NT2/D1 (cell line): ENCODE data around the gene HCN2.

Experiments
- DNase-seq: peaks from one replicate; pipeline ENCODE4 v3.0.0-alpha.2; 2011; ENCODE audit warnings: low read depth, low spot score
- H3K27me3 ChIP-seq: 2 replicates; pipeline ENCODE4 v1.6.0; 2011; ENCODE audit warnings: mild to moderate bottlenecking; ENCODE audit not compliant: insufficient read length, insufficient read depth
- H3K36me3 ChIP-seq: 2 replicates; pipeline ENCODE4 v1.6.1; 2011; ENCODE audit warnings: mild to moderate bottlenecking, low read length, mixed read lengths; ENCODE audit not compliant: insufficient read depth, insufficient read length
- H3K4me1 ChIP-seq: 2 replicates; pipeline ENCODE4 v1.5.1; 2011; ENCODE audit not compliant: insufficient read depth, insufficient read length
- H3K4me3 ChIP-seq: 2 replicates; pipeline ENCODE4 v1.5.1; 2011; ENCODE audit warnings: low read depth; ENCODE audit not compliant: insufficient read length
- H3K9ac ChIP-seq: 2 replicates; pipeline ENCODE4 v1.6.0; 2011; ENCODE audit warnings: low read depth; ENCODE audit not compliant: insufficient read length
- H3K9me3 ChIP-seq: 2 replicates; pipeline ENCODE4 v1.5.1; 2011; ENCODE audit warnings: mild to moderate bottlenecking, low read length; ENCODE audit not compliant: insufficient read depth
- SUZ12 ChIP-seq: IDR thresholded peaks from 2 replicates; pipeline ENCODE4 v1.6.1; 2011; ENCODE audit not compliant: insufficient read length, insufficient read depth; ENCODE audit errors: extremely low read depth
- YY1 ChIP-seq: IDR thresholded peaks from 2 replicates; pipeline ENCODE4 v1.6.1; 2011; ENCODE audit not compliant: insufficient read length, insufficient read depth
- ZNF274 ChIP-seq: IDR thresholded peaks from 2 replicates; pipeline ENCODE4 v1.6.1; 2011; ENCODE audit warnings: mild to moderate bottlenecking, low read depth, low read length

The HCN2 gene

DNA sequence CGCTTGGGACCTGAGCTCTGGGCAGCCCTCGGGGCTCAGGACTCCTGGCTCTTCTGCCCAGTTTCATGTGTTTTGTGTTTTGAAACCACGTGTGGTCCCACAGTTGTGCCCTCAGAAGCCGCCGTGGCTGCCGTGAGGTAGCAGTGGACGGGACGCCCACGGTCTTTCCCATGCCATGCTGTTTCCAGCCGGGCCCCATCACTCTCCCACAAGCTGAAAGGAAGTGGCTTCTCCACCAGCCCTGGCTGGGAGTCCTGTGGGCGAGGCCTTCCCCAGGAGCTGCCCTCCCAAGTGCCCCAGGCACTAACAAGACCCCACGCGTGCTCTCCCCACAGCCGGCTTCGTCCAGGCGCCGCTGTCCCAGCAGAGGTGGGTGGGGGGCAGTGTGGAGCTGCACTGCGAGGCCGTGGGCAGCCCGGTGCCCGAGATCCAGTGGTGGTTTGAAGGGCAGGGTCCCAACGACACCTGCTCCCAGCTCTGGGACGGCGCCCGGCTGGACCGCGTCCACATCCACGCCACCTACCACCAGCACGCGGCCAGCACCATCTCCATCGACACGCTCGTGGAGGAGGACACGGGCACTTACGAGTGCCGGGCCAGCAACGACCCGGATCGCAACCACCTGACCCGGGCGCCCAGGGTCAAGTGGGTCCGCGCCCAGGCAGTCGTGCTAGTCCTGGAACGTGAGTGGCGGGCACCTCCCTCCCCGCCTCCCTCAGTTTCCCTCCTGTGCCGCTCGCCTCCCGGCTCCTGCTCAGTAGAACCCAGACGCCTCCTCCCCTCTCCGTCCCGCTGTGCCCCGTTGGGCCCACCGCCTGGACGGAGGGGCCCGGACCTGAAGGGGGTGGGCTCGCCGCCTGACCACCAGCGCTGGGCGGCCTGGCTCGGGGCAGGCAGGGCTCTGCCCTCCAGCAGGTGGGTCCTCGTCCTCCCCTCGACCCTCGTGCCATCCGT is 12.0 kb upstream of the HCN2 start:
- H3K36me3 ChIP-seq: peaks cover 61% of the 10 kb centered on the region
- no peaks in the 10 kb centered on the region for H3K27me3 ChIP-seq
- peaks cover 33% of the 10 kb centered on the region for H3K4me1 ChIP-seq
- no peak for DNase-seq
- H3K9me3 ChIP-seq: no peaks in the 10 kb centered on the region
- peak overlapping the region; percentile 64 for H3K9ac ChIP-seq
- no peak overlapping the region for H3K4me3 ChIP-seq
- TF ChIP-seq ZNF274 (no peak), SUZ12 (no peak), YY1 (no peak)

DNA sequence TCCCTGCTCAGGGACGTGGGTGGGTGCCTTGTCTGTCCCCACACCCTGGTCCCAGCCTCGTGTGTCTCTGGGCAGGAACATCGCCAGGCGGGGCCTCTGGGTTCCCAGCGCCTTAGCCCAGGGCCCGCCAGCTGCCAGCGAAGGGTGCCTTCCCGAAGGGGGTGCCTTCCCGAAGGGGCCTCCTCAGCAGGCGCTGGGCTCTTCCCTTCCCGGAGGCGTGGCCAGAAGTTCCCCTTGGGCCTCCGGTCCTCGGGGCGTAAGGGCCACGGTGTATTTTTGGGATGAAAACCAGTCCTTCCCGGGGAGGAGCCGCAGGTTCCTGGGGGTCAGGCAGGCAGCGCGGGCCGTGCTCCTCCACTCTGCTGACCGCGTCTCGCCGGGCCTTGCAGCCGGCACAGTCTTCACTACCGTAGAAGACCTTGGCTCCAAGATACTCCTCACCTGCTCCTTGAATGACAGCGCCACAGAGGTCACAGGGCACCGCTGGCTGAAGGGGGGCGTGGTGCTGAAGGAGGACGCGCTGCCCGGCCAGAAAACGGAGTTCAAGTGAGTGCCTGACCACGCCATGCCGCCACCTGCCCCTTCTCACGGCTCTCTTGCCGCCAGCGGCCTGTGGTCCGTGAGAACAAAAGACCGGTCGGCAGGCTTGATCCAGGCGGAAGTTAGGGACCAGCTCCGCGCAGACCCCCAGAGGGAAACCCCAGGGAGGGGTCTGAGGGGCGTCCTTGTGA is 10.4 kb upstream of the HCN2 start:
- Histone ChIP-seq H3K36me3 (peaks cover 76% of the 10 kb centered on the region), H3K4me3 (no peak overlapping the region), H3K4me1 (peaks cover 37% of the 10 kb centered on the region), H3K27me3 (no peaks in the 10 kb centered on the region), H3K9me3 (no peaks in the 10 kb centered on the region), H3K9ac (peak overlapping the region; percentile 26)
- DNase-seq: no peak
- no peak for TF ChIP-seq SUZ12
- TF ChIP-seq ZNF274: no peak
- no peak for TF ChIP-seq YY1

DNA sequence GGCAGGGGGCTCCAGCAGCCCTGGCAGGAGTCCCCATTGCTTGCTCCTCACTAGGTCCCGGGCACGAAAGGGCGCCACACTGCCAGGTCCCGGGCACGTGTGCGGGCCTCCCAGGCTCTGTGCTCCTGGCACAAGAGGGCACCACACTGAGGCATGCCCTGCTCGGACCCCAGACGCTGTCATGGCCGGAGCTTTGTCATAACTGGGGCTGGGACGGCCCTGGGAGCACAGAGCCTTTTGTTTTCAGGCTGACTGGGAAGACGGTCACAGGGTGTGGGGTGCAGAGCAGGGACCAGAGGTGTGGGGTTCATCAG is 9.9 kb upstream of the HCN2 start:
- Histone ChIP-seq H3K36me3 (peaks cover 77% of the 10 kb centered on the region), H3K4me1 (peaks cover 35% of the 10 kb centered on the region), H3K9me3 (no peaks in the 10 kb centered on the region), H3K4me3 (no peak overlapping the region), H3K9ac (no peak overlapping the region), H3K27me3 (no peaks in the 10 kb centered on the region)
- DNase-seq: no peak
- TF ChIP-seq YY1 (no peak), ZNF274 (no peak)

- no peak for DNase-seq
- H3K4me3 ChIP-seq: no peak overlapping the region
- no peaks in the 10 kb centered on the region for H3K27me3 ChIP-seq
- H3K9me3 ChIP-seq: no peaks in the 10 kb centered on the region
- peaks cover 77% of the 10 kb centered on the region for H3K36me3 ChIP-seq
- peaks cover 34% of the 10 kb centered on the region for H3K4me1 ChIP-seq
- no peak overlapping the region for H3K9ac ChIP-seq
- TF ChIP-seq SUZ12 (no peak), YY1 (no peak), ZNF274 (no peak)
These were observed 9.3 kb upstream of the HCN2 start for GRCh38 chr19:580274-580835.

- Histone ChIP-seq H3K27me3 (no peaks in the 10 kb centered on the region), H3K4me3 (no peak overlapping the region), H3K4me1 (peaks cover 32% of the 10 kb centered on the region), H3K9me3 (no peaks in the 10 kb centered on the region), H3K9ac (no peak overlapping the region), H3K36me3 (peaks cover 70% of the 10 kb centered on the region)
- TF ChIP-seq YY1 (no peak), SUZ12 (no peak), ZNF274 (no peak)
- DNase-seq: no peak
These were observed 8.1 kb upstream of the HCN2 start for GRCh38 chr19:581399-582111.

DNA sequence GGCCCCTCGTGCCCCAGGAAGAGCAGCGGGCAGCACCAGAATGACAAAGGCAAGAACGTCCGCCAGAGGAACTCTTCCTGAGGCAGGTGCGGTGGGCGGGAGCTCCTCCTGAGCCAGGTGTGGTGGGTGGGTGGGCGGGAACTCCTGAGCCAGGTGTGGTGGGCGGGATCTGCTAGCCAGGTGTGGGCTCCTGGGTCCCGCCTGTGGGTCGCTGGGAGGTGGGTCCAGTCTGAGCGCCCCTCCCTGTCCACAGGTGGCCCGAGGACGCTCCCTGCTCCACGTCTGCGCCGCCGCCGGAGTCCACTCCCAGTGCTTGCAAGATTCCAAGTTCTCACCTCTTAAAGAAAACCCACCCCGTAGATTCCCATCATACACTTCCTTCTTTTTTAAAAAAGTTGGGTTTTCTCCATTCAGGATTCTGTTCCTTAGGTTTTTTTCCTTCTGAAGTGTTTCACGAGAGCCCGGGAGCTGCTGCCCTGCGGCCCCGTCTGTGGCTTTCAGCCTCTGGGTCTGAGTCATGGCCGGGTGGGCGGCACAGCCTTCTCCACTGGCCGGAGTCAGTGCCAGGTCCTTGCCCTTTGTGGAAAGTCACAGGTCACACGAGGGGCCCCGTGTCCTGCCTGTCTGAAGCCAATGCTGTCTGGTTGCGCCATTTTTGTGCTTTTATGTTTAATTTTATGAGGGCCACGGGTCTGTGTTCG is 7.0 kb upstream of the HCN2 start:
- Histone ChIP-seq H3K9me3 (no peaks in the 10 kb centered on the region), H3K4me1 (peaks cover 22% of the 10 kb centered on the region), H3K9ac (no peak overlapping the region), H3K4me3 (no peak overlapping the region), H3K36me3 (peaks cover 59% of the 10 kb centered on the region), H3K27me3 (no peaks in the 10 kb centered on the region)
- DNase-seq: no peak
- no peak for TF ChIP-seq SUZ12
- TF ChIP-seq ZNF274: no peak
- TF ChIP-seq YY1: no peak
